GM10266 (cell line): ENCODE data around the gene TNFRSF1A.

ENCODE experiments used
- DNase-seq: peaks from one replicate; pipeline ENCODE4 v3.0.0; 2012; ENCODE audit errors: extremely low spot score
- TF ChIP-seq, protein P1 (sequence below): IDR thresholded peaks from 2 replicates; pipeline ENCODE4 v1.5.1; 2012; ENCODE audit warnings: mild to moderate bottlenecking, low read depth; ENCODE audit not compliant: control insufficient read depth, insufficient read depth; ENCODE audit errors: missing control alignments

Gene TNFRSF1A

DNA sequence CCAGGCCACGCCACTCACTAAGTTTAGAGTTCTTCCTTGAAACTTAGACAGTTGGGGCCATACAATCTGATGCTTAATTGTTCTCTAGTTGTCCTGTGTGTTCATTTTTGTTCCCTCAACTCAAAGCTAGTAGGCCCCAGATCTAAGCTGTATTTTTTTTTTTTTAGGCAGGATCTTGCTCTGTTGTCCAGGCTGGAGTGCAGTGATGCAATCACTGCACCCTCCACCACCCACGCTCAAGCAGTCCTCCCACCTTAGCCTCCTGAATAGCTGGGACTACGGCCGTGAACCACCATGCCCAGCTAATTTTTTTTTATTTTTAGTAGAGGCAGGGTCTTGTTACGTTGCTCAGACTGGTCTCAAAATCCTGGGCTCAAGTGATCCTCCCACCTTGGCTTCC lies 7.5 kb downstream of the TNFRSF1A start:
- TF ChIP-seq, protein P1, sequence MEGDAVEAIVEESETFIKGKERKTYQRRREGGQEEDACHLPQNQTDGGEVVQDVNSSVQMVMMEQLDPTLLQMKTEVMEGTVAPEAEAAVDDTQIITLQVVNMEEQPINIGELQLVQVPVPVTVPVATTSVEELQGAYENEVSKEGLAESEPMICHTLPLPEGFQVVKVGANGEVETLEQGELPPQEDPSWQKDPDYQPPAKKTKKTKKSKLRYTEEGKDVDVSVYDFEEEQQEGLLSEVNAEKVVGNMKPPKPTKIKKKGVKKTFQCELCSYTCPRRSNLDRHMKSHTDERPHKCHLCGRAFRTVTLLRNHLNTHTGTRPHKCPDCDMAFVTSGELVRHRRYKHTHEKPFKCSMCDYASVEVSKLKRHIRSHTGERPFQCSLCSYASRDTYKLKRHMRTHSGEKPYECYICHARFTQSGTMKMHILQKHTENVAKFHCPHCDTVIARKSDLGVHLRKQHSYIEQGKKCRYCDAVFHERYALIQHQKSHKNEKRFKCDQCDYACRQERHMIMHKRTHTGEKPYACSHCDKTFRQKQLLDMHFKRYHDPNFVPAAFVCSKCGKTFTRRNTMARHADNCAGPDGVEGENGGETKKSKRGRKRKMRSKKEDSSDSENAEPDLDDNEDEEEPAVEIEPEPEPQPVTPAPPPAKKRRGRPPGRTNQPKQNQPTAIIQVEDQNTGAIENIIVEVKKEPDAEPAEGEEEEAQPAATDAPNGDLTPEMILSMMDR, result no peak
- DNase-seq, result no peak

DNA sequence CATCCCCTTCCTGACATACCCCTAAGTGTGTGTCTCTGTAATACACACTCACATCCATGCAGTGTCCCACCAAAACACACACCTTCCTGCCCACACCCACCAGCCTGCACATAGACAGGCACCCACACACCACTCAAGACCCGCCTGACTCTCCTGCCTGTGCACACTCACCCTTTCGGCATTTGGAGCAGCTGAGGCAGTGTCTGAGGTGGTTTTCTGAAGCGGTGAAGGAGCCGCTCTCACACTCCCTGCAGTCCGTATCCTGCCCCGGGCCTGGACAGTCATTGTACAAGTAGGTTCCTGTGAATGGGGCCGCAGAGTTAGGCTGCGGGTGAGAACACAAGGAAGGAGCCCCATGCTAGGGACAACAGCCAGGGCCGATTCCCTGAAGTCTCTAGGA lies 8.3 kb downstream of the TNFRSF1A start:
- no peak for DNase-seq
- TF ChIP-seq, protein P1, result no peak

- TF ChIP-seq, protein P1, result no peak
- DNase-seq, result no peak
Measured at GRCh38 chr12:6333029-6333428, 8.8 kb downstream of the TNFRSF1A start.

GRCh38 chr12:6332459-6332858 lies 9.4 kb downstream of the TNFRSF1A start:
- TF ChIP-seq, protein P1, result no peak
- DNase-seq, result no peak

- DNase-seq, result no peak
- TF ChIP-seq, protein P1, result no peak
Measured at GRCh38 chr12:6330999-6331714, 10.7 kb downstream of the TNFRSF1A start.

GRCh38 chr12:6330192-6330591 lies 11.7 kb downstream of the TNFRSF1A start:
- TF ChIP-seq, protein P1, result no peak
- DNase-seq, result no peak

- no peak for DNase-seq
- TF ChIP-seq, protein P1, result no peak
Measured at GRCh38 chr12:6329703-6330064, 12.2 kb downstream of the TNFRSF1A start.
